NT2/D1 (cell line): ENCODE results near the gene KLK5.

Experiments used
- SUZ12 ChIP-seq: IDR thresholded peaks from 2 replicates; pipeline ENCODE4 v1.6.1; 2011; ENCODE audit not compliant: insufficient read length, insufficient read depth; ENCODE audit errors: extremely low read depth
- YY1 ChIP-seq: IDR thresholded peaks from 2 replicates; pipeline ENCODE4 v1.6.1; 2011; ENCODE audit not compliant: insufficient read length, insufficient read depth
- ZNF274 ChIP-seq: IDR thresholded peaks from 2 replicates; pipeline ENCODE4 v1.6.1; 2011; ENCODE audit warnings: mild to moderate bottlenecking, low read depth, low read length

GRCh38 chr19:51000981-51001380, 48.1 kb upstream of the KLK5 start:
- TF ChIP-seq ZNF274 (no peak), SUZ12 (no peak), YY1 (no peak)
